Nephron (organoid): ENCODE measurements around the gene NEDD4L.

Source experiments
- H3K27ac Mint-ChIP-seq, 3 experiments: 2 replicates each; pipeline ENCODE4 v1.8.0; 2020; ENCODE audit warnings: mixed read lengths in 3 of 3, mild to moderate bottlenecking in 2 of 3, moderate library complexity in 1 of 3
- H3K27me3 Mint-ChIP-seq: 2 replicates; pipeline ENCODE4 v1.8.0; 2021; ENCODE audit warnings: low read depth, mild to moderate bottlenecking, moderate library complexity, mixed read lengths
- H3K36me3 Mint-ChIP-seq: 2 replicates; pipeline ENCODE4 v1.8.0; 2020; ENCODE audit warnings: low read depth, mixed read lengths
- H3K4me1 Mint-ChIP-seq: 2 replicates; pipeline ENCODE4 v1.8.0; 2020; ENCODE audit warnings: mixed read lengths
- H3K4me3 Mint-ChIP-seq, 3 experiments: 2 replicates each; pipeline ENCODE4 v1.8.0; 2020; ENCODE audit warnings: mild to moderate bottlenecking in 3 of 3, mixed read lengths in 3 of 3, moderate library complexity in 2 of 3
- H3K9me3 Mint-ChIP-seq: 2 replicates; pipeline ENCODE4 v1.8.0; 2020; ENCODE audit warnings: mixed read lengths
- CTCF ChIP-seq, 3 experiments: fragments of 200-600 bp; sonication (generic); IDR thresholded peaks; one replicate each; pipeline ENCODE4 v1.5.0; 2021; ENCODE audit warnings: antibody characterized with exemption in 3 of 3; ENCODE audit not compliant: unreplicated experiment in 3 of 3

The NEDD4L gene

GRCh38 chr18:58348517-58348916, 304.5 kb downstream of the NEDD4L start:
- Mint-ChIP-seq H3K27me3 (no peaks in the 10 kb centered on the region), H3K4me3 (no peak overlapping the region), H3K36me3 (peaks cover 58% of the 10 kb centered on the region), H3K27ac (peak overlapping the region; percentile 26 to 68 (median 56)), H3K4me1 (peaks cover 29% of the 10 kb centered on the region), H3K9me3 (no peaks in the 10 kb centered on the region)
- TF ChIP-seq CTCF (IDR thresholded peaks at IDR 0.05; ENCODE audit: unreplicated experiment in 3 of 3) = no peak

- H3K4me1 Mint-ChIP-seq = peaks cover 24% of the 10 kb centered on the region
- no peaks in the 10 kb centered on the region for H3K9me3 Mint-ChIP-seq
- H3K27ac Mint-ChIP-seq = peak overlapping the region; percentile 26 to 68 (median 56)
- no peak overlapping the region for H3K4me3 Mint-ChIP-seq
- no peak for TF ChIP-seq CTCF (IDR thresholded peaks at IDR 0.05; ENCODE audit: unreplicated experiment in 3 of 3)
- peaks cover 56% of the 10 kb centered on the region for H3K36me3 Mint-ChIP-seq
- no peaks in the 10 kb centered on the region for H3K27me3 Mint-ChIP-seq
Measured at GRCh38 chr18:58348951-58349350, 304.9 kb downstream of the NEDD4L start.

- Mint-ChIP-seq H3K4me1 (peaks cover 17% of the 10 kb centered on the region), H3K27me3 (no peaks in the 10 kb centered on the region), H3K36me3 (peaks cover 60% of the 10 kb centered on the region), H3K9me3 (no peaks in the 10 kb centered on the region), H3K27ac (peak overlapping the region; percentile 22 to 68 (median 26)), H3K4me3 (no peak overlapping the region)
- TF ChIP-seq CTCF (IDR thresholded peaks at IDR 0.05; ENCODE audit: unreplicated experiment in 3 of 3) = no peak
Measured at GRCh38 chr18:58349650-58350049, 305.6 kb downstream of the NEDD4L start.

GRCh38 chr18:58350526-58350925, 306.5 kb downstream of the NEDD4L start:
- no peak overlapping the region for H3K27ac Mint-ChIP-seq
- H3K9me3 Mint-ChIP-seq = no peaks in the 10 kb centered on the region
- peaks cover 65% of the 10 kb centered on the region for H3K36me3 Mint-ChIP-seq
- peaks cover 10% of the 10 kb centered on the region for H3K4me1 Mint-ChIP-seq
- H3K4me3 Mint-ChIP-seq = no peak overlapping the region
- no peak for TF ChIP-seq CTCF (IDR thresholded peaks at IDR 0.05; ENCODE audit: unreplicated experiment in 3 of 3)
- no peaks in the 10 kb centered on the region for H3K27me3 Mint-ChIP-seq

- no peak overlapping the region for H3K4me3 Mint-ChIP-seq
- TF ChIP-seq CTCF (IDR thresholded peaks at IDR 0.05; ENCODE audit: unreplicated experiment in 3 of 3) = no peak
- peaks cover 10% of the 10 kb centered on the region for H3K4me1 Mint-ChIP-seq
- H3K36me3 Mint-ChIP-seq = peaks cover 74% of the 10 kb centered on the region
- no peak overlapping the region for H3K27ac Mint-ChIP-seq
- H3K9me3 Mint-ChIP-seq = no peaks in the 10 kb centered on the region
- H3K27me3 Mint-ChIP-seq = no peaks in the 10 kb centered on the region
Measured at GRCh38 chr18:58351776-58352175, 307.8 kb downstream of the NEDD4L start.

GRCh38 chr18:58353581-58353980, 309.6 kb downstream of the NEDD4L start:
- H3K4me1 Mint-ChIP-seq = peaks cover 9% of the 10 kb centered on the region
- peaks cover 87% of the 10 kb centered on the region for H3K36me3 Mint-ChIP-seq
- no peaks in the 10 kb centered on the region for H3K27me3 Mint-ChIP-seq
- no peak for TF ChIP-seq CTCF (IDR thresholded peaks at IDR 0.05; ENCODE audit: unreplicated experiment in 3 of 3)
- H3K9me3 Mint-ChIP-seq = no peaks in the 10 kb centered on the region
- no peak overlapping the region for H3K27ac Mint-ChIP-seq
- H3K4me3 Mint-ChIP-seq = no peak overlapping the region
